ENCODE measurements around the gene ZBTB20.

DNA sequence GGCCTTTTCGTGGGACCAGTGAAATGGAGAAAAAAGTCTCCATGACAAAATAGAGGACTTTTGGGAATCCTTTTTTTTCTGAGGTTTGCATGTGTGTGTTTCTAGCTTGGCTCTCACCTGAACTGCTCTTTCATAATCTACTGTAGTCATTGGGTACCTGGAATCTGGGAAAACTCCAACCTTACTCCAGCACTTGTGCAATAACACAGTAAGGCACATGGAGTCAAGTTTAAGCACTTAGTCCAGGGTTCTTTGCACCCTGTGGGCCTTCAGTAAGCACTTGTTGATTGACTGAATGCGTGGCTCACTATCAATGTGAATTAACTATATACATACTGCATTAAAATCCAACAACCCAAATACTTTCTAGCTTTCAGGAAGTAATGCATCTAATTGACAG, 299.5 kb downstream of the ZBTB20 start:
- TF ChIP-seq CTCF (IDR thresholded peaks at IDR 0.05; ENCODE audit: low read length) (no peak), EZH2 (optimal IDR thresholded peaks at IDR 0.05; ENCODE audit: low read depth, low read length) (no peak), EZH2phosphoT487 (IDR thresholded peaks at IDR 0.05; ENCODE audit: low read length) (no peak)

All from MM.1S (cell line).